NCI-H2107 treated with DMSO at 0.1 percent for 48 hours (cell line): ENCODE measurements around the gene CCL4.
A peak's percentile ranks its signal among the peaks of the same experiment; 100 is the strongest.

ENCODE experiments used
- DNase-seq: peaks from one replicate; lab custom pipeline; 2025; ENCODE audit not compliant: unreplicated experiment; lab: John Stamatoyannopoulos, UW

Gene CCL4

DNA sequence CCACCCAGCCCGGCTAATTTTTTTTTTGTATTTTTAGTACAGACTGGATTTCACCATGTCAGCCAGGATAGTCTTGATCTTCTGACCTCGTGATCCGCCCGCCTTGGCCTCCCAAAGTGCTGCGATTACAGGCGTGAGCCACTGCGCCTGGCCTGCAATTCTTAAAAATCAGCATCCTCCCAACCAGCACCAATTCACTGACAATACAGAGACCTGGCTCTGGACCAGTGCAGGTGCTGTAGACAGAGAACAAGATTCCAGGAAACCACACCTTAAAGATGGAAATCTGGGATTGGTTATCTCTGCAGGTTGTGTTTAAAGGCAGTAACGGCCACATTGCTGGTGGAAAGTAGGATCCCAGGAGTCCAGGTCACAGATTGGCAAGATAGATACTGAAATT lies 39.2 kb downstream of the CCL4 start:
- no peak for DNase-seq

DNA sequence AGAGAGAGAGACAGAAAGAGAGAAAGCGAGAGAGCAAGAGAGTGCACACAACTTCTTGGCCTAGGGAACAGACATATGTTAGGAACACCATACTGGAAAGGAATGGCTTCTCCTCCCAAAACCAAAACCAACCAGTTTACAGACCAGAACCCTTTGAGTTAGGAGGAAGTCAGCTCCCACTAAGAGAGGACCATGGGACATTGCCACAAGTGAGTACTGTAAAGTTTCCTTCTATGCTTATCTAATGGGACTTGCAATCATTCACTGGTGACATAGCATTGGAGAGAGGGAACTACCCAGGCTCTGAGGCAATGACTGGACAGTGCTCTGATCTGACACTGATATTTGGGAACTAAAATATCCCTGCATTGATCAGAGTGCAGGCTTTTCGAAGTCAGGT lies 40.4 kb downstream of the CCL4 start:
- DNase-seq: no peak

DNA sequence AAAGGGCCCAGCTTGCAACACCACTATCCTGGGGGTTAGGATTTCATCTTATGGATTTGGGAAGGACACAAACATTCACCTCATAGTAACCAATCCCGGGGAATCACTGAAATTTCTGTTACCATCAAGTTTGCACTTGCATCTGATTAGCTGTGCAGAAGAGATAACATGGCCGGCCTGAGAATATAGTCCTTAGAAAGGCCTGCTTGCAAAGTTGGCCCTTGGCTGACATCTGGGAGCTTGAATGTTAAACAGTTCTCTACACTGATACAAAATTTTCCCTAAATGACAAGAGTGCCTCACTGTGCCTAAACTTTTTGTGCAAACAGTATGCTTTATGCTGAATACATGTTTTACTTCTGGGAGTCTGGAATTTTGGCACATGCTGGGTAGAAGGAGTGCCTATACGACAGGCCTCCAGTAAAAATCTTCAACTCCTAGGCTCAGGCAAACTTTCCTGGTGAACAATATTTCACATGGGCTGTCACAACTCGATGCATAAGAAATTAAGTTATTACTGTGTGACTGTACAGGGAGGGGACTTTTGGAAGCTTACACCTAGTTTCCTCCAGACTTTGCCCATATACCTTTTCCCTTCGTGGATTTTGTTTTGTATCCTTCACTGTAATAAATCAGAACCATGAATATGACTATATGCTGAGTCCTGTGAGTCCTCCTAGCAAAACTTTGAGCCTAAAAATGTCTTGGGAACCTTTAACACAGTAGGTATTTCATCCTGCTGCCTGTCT lies 41.5 kb downstream of the CCL4 start:
- DNase-seq: no peak

DNA sequence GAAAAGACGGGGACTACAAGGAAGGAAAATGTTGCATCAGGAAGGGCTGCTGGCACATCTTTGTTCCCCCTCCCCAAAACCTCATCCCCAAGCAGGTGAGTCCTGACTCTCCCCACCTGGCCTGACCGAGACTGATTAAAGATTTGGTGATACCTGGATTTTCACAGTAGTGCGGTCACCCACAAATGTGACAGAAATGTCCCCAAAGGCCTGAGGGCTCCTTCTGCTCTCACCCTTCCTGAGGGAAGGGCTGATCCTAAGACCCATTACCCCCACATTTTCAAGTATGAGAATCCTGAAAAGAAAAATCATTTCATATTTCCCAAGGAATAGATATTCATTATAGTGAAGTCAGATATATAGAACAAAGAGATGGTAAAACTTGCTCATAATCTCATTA lies 44.0 kb downstream of the CCL4 start:
- DNase-seq: no peak

DNA sequence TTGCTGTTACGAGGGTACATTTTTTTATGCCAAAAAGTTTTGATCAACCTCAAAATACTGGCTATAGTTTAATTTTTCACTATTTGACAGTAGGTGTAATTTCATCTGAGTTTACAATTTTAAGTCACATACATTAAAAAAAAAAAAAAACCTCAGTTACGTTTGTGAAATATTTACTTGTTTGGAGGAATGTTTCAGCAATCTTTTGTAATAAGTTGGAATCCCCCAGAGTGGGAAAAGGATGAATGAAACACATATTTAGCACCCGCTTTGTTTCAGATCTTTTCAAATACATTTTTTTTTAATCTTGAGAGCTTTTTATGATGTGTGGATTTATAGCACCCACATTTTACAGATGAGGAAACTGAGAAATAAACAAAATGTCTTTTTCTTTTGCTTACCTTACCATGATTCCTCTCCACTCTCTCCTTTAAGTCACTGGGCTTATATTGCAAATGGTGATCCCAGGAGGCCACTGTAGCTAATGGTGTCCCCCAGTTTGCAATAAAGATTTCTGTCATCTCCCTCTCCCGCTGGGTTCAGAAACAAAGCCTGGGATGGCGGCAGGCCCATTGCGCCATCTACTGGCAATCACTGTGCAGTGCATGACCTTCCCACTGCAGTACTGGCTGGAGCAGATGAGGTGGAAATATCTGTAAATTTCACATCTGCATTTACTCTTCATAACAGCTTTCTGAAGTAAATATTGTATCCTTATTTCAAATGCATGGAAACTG lies 45.1 kb downstream of the CCL4 start:
- DNase-seq: peak; percentile 59

DNA sequence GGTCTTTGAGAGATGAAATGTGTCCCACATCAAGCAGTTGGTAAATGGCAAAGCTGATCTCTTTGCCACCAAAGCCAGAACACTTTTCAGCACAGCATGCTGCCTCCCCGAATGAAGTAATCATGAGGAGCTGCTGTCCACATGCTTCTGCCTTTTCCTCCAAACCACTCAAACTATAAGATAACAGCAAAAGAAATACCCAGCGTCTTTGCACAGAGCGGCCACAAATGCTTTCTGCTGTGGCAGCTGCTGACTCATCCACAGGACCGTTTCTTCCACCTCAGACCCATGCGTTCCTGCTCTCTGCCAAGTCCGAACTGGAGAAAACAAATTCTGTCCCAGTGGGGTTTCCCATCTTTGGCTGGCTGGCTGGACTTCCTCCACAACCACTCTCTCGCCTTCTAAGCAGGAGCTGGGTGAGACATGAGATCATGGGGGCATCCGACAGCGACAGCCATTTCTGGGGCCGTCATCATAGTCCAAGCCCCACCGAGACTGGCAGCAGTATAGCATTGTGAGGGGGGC lies 45.7 kb downstream of the CCL4 start:
- no peak for DNase-seq

DNA sequence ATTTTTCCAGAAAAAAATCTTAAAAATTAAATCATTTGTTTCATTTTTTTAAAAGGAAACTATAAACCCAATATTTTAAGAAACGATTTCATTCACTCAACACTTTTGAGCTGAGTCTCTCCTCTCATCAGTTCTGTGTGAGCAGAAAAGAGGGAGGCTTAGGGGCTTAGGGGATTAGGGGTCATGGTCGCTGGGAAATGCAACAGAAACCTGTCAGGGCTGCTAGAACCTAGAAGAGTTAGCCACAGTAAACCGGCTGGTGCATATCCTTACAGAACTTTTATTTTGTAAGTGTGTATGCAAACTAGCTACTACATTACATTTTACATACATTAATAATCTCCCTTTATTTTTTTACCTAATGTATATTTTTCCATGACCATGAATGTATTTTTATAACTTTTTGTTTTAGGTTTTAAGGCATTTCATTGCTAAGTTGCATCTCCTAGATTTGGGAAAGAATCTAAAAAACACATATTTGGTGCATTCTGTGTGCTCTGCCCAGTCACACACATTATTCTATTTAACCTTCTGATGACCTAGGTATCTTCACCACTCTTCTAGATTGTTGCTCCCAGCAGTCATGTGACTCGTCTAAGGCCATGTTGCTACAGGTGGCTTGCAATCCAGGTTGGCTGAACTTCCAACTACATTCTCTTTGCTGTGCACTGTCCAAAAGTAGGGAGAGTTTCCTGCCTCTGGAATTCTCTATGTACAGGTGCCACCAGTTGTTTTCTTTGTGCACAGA lies 48.4 kb downstream of the CCL4 start:
- DNase-seq: no peak

DNA sequence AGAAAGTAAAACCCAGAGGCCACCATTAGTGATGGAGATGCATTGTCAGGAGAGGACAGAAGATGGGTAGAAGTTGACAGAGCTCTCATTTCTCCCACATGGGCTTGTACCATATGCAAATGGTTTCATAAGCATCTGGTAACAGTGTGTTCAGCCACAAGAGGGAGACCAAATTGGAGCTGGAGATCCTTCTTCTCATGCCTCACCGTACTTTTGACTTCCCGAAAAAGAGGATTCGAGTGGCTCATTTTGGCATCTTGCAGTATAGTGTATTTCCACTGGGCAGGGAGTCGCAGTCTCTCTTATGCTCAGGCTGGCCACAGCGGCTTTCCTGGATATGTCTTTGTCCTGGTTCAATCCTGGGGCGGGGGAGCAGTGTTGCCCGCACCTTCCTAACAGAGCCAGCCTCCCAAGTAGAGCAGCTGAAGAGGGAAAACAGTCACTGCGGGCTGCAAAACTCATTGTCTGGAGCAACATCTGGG lies 49.1 kb downstream of the CCL4 start:
- no peak for DNase-seq

DNA sequence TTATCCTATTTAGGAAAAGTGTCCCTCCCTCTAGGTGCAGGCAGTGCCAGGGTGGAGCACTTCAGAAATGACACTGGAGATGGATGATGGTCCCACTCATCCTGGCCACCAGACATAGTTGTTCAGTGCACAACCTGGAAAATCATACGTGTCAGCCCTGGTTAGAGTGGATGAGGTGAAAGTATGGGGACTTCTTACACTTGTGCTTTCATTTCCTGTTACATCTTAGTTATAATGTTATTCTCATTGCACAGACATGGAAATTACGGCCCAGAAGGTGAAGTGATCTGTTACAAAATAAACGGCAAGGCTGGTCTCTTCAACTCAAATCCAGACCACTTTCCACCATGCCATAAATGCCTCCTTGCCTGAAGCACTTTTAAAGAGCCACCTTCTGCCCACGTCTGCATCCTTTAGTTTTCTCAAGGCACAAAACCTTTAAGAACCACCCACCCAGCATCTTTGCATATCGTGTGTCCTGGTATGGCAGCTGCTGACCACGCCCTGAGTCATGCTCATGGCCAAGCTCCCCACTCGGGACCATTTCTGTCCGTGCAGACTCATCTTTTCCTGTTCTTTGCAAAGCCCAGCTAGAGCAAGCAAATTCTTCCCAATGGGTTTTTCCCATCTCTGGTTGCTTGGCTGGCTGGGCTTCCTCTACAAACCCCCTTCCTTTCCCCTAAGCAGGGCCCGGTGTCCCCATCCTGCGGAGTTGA lies 50.4 kb downstream of the CCL4 start:
- DNase-seq: no peak
